ENCODE data around the gene SF3B6.

DNA sequence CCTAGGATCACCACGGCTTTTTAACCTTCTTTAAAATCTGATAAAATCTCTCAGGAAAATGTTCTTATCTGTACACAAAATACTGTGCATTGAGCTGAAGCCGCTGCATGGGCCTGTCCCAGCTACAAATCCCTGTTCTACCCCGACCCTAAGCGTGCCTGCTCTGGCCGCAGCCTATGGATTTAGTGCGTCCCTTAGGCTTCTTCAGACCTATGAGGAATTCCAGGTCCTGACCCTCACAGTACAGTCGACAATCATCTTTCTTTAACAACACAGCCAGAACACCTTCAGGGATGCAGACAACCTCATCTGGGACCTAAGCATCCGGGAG lies 28.5 kb downstream of the SF3B6 start:
- no peak for TF ChIP-seq ERG (CRISPR knock-in tag; IDR thresholded peaks at IDR 0.05)
- no peak for TF ChIP-seq TP53 (CRISPR knock-in tag; IDR thresholded peaks at IDR 0.05)
- TF ChIP-seq, protein P1, sequence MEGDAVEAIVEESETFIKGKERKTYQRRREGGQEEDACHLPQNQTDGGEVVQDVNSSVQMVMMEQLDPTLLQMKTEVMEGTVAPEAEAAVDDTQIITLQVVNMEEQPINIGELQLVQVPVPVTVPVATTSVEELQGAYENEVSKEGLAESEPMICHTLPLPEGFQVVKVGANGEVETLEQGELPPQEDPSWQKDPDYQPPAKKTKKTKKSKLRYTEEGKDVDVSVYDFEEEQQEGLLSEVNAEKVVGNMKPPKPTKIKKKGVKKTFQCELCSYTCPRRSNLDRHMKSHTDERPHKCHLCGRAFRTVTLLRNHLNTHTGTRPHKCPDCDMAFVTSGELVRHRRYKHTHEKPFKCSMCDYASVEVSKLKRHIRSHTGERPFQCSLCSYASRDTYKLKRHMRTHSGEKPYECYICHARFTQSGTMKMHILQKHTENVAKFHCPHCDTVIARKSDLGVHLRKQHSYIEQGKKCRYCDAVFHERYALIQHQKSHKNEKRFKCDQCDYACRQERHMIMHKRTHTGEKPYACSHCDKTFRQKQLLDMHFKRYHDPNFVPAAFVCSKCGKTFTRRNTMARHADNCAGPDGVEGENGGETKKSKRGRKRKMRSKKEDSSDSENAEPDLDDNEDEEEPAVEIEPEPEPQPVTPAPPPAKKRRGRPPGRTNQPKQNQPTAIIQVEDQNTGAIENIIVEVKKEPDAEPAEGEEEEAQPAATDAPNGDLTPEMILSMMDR (IDR thresholded peaks at IDR 0.05), result no peak
- TF ChIP-seq, protein P2, sequence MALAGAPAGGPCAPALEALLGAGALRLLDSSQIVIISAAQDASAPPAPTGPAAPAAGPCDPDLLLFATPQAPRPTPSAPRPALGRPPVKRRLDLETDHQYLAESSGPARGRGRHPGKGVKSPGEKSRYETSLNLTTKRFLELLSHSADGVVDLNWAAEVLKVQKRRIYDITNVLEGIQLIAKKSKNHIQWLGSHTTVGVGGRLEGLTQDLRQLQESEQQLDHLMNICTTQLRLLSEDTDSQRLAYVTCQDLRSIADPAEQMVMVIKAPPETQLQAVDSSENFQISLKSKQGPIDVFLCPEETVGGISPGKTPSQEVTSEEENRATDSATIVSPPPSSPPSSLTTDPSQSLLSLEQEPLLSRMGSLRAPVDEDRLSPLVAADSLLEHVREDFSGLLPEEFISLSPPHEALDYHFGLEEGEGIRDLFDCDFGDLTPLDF (CRISPR knock-in tag; IDR thresholded peaks at IDR 0.05), result no peak
- TF ChIP-seq CREB1 (CRISPR knock-in tag; IDR thresholded peaks at IDR 0.05), result no peak

All from WTC11 (cell line).